Measurements from ENCODE around the gene ETV2.

GRCh38 chr19:35663981-35664380, 22.4 kb downstream of the ETV2 start:
- no peak for TF ChIP-seq EP300 (IDR thresholded peaks at IDR 0.05; ENCODE audit: borderline replicate concordance in 1 of 2, low read depth in 1 of 2, low read length in 1 of 2)
- no peak for TF ChIP-seq GATA2 (CRISPR knock-in tag; IDR thresholded peaks at IDR 0.05)
- TF ChIP-seq, protein P1, sequence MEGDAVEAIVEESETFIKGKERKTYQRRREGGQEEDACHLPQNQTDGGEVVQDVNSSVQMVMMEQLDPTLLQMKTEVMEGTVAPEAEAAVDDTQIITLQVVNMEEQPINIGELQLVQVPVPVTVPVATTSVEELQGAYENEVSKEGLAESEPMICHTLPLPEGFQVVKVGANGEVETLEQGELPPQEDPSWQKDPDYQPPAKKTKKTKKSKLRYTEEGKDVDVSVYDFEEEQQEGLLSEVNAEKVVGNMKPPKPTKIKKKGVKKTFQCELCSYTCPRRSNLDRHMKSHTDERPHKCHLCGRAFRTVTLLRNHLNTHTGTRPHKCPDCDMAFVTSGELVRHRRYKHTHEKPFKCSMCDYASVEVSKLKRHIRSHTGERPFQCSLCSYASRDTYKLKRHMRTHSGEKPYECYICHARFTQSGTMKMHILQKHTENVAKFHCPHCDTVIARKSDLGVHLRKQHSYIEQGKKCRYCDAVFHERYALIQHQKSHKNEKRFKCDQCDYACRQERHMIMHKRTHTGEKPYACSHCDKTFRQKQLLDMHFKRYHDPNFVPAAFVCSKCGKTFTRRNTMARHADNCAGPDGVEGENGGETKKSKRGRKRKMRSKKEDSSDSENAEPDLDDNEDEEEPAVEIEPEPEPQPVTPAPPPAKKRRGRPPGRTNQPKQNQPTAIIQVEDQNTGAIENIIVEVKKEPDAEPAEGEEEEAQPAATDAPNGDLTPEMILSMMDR (IDR thresholded peaks at IDR 0.05), result no peak
- TF ChIP-seq, protein P2, sequence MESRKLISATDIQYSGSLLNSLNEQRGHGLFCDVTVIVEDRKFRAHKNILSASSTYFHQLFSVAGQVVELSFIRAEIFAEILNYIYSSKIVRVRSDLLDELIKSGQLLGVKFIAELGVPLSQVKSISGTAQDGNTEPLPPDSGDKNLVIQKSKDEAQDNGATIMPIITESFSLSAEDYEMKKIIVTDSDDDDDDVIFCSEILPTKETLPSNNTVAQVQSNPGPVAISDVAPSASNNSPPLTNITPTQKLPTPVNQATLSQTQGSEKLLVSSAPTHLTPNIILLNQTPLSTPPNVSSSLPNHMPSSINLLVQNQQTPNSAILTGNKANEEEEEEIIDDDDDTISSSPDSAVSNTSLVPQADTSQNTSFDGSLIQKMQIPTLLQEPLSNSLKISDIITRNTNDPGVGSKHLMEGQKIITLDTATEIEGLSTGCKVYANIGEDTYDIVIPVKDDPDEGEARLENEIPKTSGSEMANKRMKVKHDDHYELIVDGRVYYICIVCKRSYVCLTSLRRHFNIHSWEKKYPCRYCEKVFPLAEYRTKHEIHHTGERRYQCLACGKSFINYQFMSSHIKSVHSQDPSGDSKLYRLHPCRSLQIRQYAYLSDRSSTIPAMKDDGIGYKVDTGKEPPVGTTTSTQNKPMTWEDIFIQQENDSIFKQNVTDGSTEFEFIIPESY (IDR thresholded peaks at IDR 0.05; ENCODE audit: borderline replicate concordance, low read depth), result no peak
- TF ChIP-seq, protein P3, sequence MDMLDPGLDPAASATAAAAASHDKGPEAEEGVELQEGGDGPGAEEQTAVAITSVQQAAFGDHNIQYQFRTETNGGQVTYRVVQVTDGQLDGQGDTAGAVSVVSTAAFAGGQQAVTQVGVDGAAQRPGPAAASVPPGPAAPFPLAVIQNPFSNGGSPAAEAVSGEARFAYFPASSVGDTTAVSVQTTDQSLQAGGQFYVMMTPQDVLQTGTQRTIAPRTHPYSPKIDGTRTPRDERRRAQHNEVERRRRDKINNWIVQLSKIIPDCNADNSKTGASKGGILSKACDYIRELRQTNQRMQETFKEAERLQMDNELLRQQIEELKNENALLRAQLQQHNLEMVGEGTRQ (IDR thresholded peaks at IDR 0.05; ENCODE audit: borderline replicate concordance, low read depth, low read length), result no peak

Data from SK-N-SH (cell line).